ENCODE results near the gene SBK1. TPM values are rescaled to one million over a fixed set of nuclear protein-coding genes. Genes with fewer than 3 reads are reported as not detected.

The SBK1 gene
- total and polyA plus RNA-seq, 4 experiments from 2014 or later: 1.2 to 14.6 (median 13.7) TPM

GRCh38 chr16:28317040-28317880, 24.9 kb downstream of the SBK1 start:
- Mint-ChIP-seq H3K27ac (peak overlapping the region in 6 of 7 donors; percentile 41 to 88 (median 68)), H3K4me3 (peak overlapping the region in 5 of 8 donors; percentile 4 to 54 (median 48)), H3K4me1 (peaks cover 15 to 39% (median 18%) of the 10 kb centered on the region in 4 donors), H3K36me3 (peaks cover 14% of the 10 kb centered on the region in 2 donors), H3K27me3 (no peaks in the 10 kb centered on the region), H3K9me3 (no peaks in the 10 kb centered on the region)
- intact Hi-C loops (cut with micrococcal nuclease): loop anchor here (1.0 to 10.0 kb wide), 2 partner anchors 40 to 102 kb away; partner anchors contain the start of gene XPO6
- POLR2A ChIA-PET (ENCODE audit: partially characterized antibody): interaction anchor here (1.0 to 6.0 kb wide), 10 partner anchors 8 to 106 kb away, joined by 3 to 58 read pairs (median 4); partner anchors contain the start of gene SBK1
- Histone ChIP-seq H3K36me3 (ENCODE audit: insufficient read depth, low read length) (peaks cover 6% of the 10 kb centered on the region), H3K27me3 (ENCODE audit: insufficient read depth, low read length) (no peaks in the 10 kb centered on the region), H3K4me1 (ENCODE audit: insufficient read depth, low read length) (peaks cover 30% of the 10 kb centered on the region), H3K27ac (ENCODE audit: low read depth, low read length) (no peak overlapping the region), H3K9me3 (ENCODE audit: control insufficient read depth in 1 of 2, low read length in 2 of 2) (no peaks in the 10 kb centered on the region), H3K4me3 (ENCODE audit: low read length in 2 of 2) (no peak overlapping the region)
- CTCF ChIA-PET (ENCODE audit: partially characterized antibody): interaction anchor here (0.8 to 13.6 kb wide), 16 partner anchors 9 to 181 kb away, joined by 3 to 321 read pairs (median 5); partner anchors contain the start of gene SBK1
- DNase-seq: peak; percentile 58 to 72 (median 64)

GRCh38 chr16:28318042-28318744, 25.9 kb downstream of the SBK1 start:
- Mint-ChIP-seq H3K4me3 (no peak overlapping the region), H3K27ac (peak overlapping the region in 2 of 7 donors; percentile 45 to 70), H3K36me3 (peaks cover 15 to 16% of the 10 kb centered on the region in 2 donors), H3K9me3 (no peaks in the 10 kb centered on the region), H3K27me3 (no peaks in the 10 kb centered on the region), H3K4me1 (peaks cover 10 to 33% (median 13%) of the 10 kb centered on the region in 4 donors)
- H3K9me3 ChIP-seq (ENCODE audit: control insufficient read depth in 1 of 2, low read length in 2 of 2): no peaks in the 10 kb centered on the region
- H3K27me3 ChIP-seq (ENCODE audit: insufficient read depth, low read length): no peaks in the 10 kb centered on the region
- no peak for DNase-seq
- ChIA-PET POLR2A (ENCODE audit: partially characterized antibody) (interaction anchor here (0.8 to 6.0 kb wide), 7 partner anchors 9 to 107 kb away, joined by 3 to 58 read pairs (median 4); partner anchors contain the start of gene SBK1), CTCF (ENCODE audit: partially characterized antibody) (interaction anchor here (1.1 to 13.6 kb wide), 12 partner anchors 8 to 182 kb away, joined by 3 to 321 read pairs (median 5); partner anchors contain the start of gene SBK1)
- intact Hi-C loops (cut with micrococcal nuclease): loop anchor here (10.0 kb wide), 1 partner anchor 103 kb away; the partner anchor contains the start of gene XPO6
- H3K4me1 ChIP-seq (ENCODE audit: insufficient read depth, low read length): peaks cover 20% of the 10 kb centered on the region
- H3K4me3 ChIP-seq (ENCODE audit: low read length in 2 of 2): no peak overlapping the region
- peaks cover 6% of the 10 kb centered on the region for H3K36me3 ChIP-seq (ENCODE audit: insufficient read depth, low read length)
- H3K27ac ChIP-seq (ENCODE audit: low read depth, low read length): no peak overlapping the region

GRCh38 chr16:28319476-28320022, 27.2 kb downstream of the SBK1 start:
- H3K4me3 Mint-ChIP-seq: no peak overlapping the region
- no peaks in the 10 kb centered on the region for H3K9me3 ChIP-seq (ENCODE audit: control insufficient read depth in 1 of 2, low read length in 2 of 2)
- H3K36me3 ChIP-seq (ENCODE audit: insufficient read depth, low read length): peaks cover 6% of the 10 kb centered on the region
- peaks cover 10 to 22% (median 13%) of the 10 kb centered on the region in 4 donors for H3K4me1 Mint-ChIP-seq
- peaks cover 17% of the 10 kb centered on the region for H3K4me1 ChIP-seq (ENCODE audit: insufficient read depth, low read length)
- intact Hi-C loops (cut with micrococcal nuclease): loop anchor here (10.0 kb wide), 1 partner anchor 105 kb away; the partner anchor contains the start of gene XPO6
- no peaks in the 10 kb centered on the region for H3K27me3 ChIP-seq (ENCODE audit: insufficient read depth, low read length)
- ChIA-PET POLR2A (ENCODE audit: partially characterized antibody) (interaction anchor here (1.7 to 6.0 kb wide), 2 partner anchors 10 to 41 kb away, joined by 6 to 58 read pairs; no protein-coding TSS in a partner anchor), CTCF (ENCODE audit: partially characterized antibody) (interaction anchor here (1.5 to 13.6 kb wide), 5 partner anchors 10 to 47 kb away, joined by 3 to 321 read pairs (median 28); partner anchors contain the start of gene SBK1)
- peaks cover 15 to 16% of the 10 kb centered on the region in 2 donors for H3K36me3 Mint-ChIP-seq
- peak overlapping the region in 1 of 7 donors; percentile 17 for H3K27ac Mint-ChIP-seq
- H3K27ac ChIP-seq (ENCODE audit: low read depth, low read length): no peak overlapping the region
- no peak for DNase-seq
- no peak overlapping the region for H3K4me3 ChIP-seq (ENCODE audit: low read length in 2 of 2)
- no peaks in the 10 kb centered on the region for H3K9me3 Mint-ChIP-seq
- no peaks in the 10 kb centered on the region for H3K27me3 Mint-ChIP-seq

- H3K27me3 ChIP-seq (ENCODE audit: insufficient read depth, low read length): no peaks in the 10 kb centered on the region
- Mint-ChIP-seq H3K4me1 (peaks cover 9 to 18% (median 12%) of the 10 kb centered on the region in 4 donors), H3K4me3 (no peak overlapping the region), H3K27ac (no peak overlapping the region), H3K36me3 (peaks cover 15 to 16% of the 10 kb centered on the region in 2 donors), H3K27me3 (no peaks in the 10 kb centered on the region), H3K9me3 (no peaks in the 10 kb centered on the region)
- DNase-seq: no peak
- peaks cover 17% of the 10 kb centered on the region for H3K4me1 ChIP-seq (ENCODE audit: insufficient read depth, low read length)
- no peak overlapping the region for H3K4me3 ChIP-seq (ENCODE audit: low read length in 2 of 2)
- H3K9me3 ChIP-seq (ENCODE audit: control insufficient read depth in 1 of 2, low read length in 2 of 2): no peaks in the 10 kb centered on the region
- POLR2A ChIA-PET (ENCODE audit: partially characterized antibody): interaction anchor here (6.0 kb wide), 1 partner anchor 41 kb away, joined by 58 read pairs; no protein-coding TSS in a partner anchor
- intact Hi-C loops (cut with micrococcal nuclease): no loop called here
- no peak overlapping the region for H3K27ac ChIP-seq (ENCODE audit: low read depth, low read length)
- CTCF ChIA-PET (ENCODE audit: partially characterized antibody): interaction anchor here (2.3 to 13.6 kb wide), 3 partner anchors 10 to 39 kb away, joined by 7 to 321 read pairs (median 48); no protein-coding TSS in a partner anchor
- peaks cover 6% of the 10 kb centered on the region for H3K36me3 ChIP-seq (ENCODE audit: insufficient read depth, low read length)
Observed at GRCh38 chr16:28320023-28320561, 27.8 kb downstream of the SBK1 start.

- Mint-ChIP-seq H3K27ac (no peak overlapping the region), H3K27me3 (no peaks in the 10 kb centered on the region), H3K36me3 (peaks cover 15 to 16% of the 10 kb centered on the region in 2 donors), H3K4me3 (no peak overlapping the region), H3K4me1 (peaks cover 7 to 15% (median 9%) of the 10 kb centered on the region in 4 donors), H3K9me3 (no peaks in the 10 kb centered on the region)
- Histone ChIP-seq H3K9me3 (ENCODE audit: control insufficient read depth in 1 of 2, low read length in 2 of 2) (no peaks in the 10 kb centered on the region), H3K27me3 (ENCODE audit: insufficient read depth, low read length) (no peaks in the 10 kb centered on the region), H3K4me1 (ENCODE audit: insufficient read depth, low read length) (peaks cover 17% of the 10 kb centered on the region), H3K27ac (ENCODE audit: low read depth, low read length) (no peak overlapping the region), H3K4me3 (ENCODE audit: low read length in 2 of 2) (no peak overlapping the region), H3K36me3 (ENCODE audit: insufficient read depth, low read length) (peaks cover 6% of the 10 kb centered on the region)
- intact Hi-C loops (cut with micrococcal nuclease): no loop called here
- no peak for DNase-seq
- CTCF ChIA-PET (ENCODE audit: partially characterized antibody): interaction anchor here (13.6 kb wide), 1 partner anchor 40 kb away, joined by 321 read pairs; no protein-coding TSS in a partner anchor
- POLR2A ChIA-PET (ENCODE audit: partially characterized antibody): interaction anchor here (1.4 to 6.0 kb wide), 2 partner anchors 23 to 42 kb away, joined by 4 to 58 read pairs; no protein-coding TSS in a partner anchor
Observed at GRCh38 chr16:28320741-28321140, 28.4 kb downstream of the SBK1 start.

- peaks cover 15 to 16% of the 10 kb centered on the region in 2 donors for H3K36me3 Mint-ChIP-seq
- DNase-seq: peak in 2 of 5 donors; percentile 23 to 30
- H3K9me3 ChIP-seq (ENCODE audit: control insufficient read depth in 1 of 2, low read length in 2 of 2): no peaks in the 10 kb centered on the region
- H3K4me1 Mint-ChIP-seq: peaks cover 7 to 9% (median 8%) of the 10 kb centered on the region in 4 donors
- H3K27me3 ChIP-seq (ENCODE audit: insufficient read depth, low read length): no peaks in the 10 kb centered on the region
- H3K9me3 Mint-ChIP-seq: no peaks in the 10 kb centered on the region
- intact Hi-C loops (cut with micrococcal nuclease): no loop called here
- no peak overlapping the region for H3K4me3 Mint-ChIP-seq
- no peaks in the 10 kb centered on the region for H3K27me3 Mint-ChIP-seq
- no peak overlapping the region for H3K27ac ChIP-seq (ENCODE audit: low read depth, low read length)
- peaks cover 6% of the 10 kb centered on the region for H3K36me3 ChIP-seq (ENCODE audit: insufficient read depth, low read length)
- ChIA-PET CTCF (ENCODE audit: partially characterized antibody) (interaction anchor here (0.5 to 13.6 kb wide), 5 partner anchors 12 to 154 kb away, joined by 3 to 321 read pairs (median 5); no protein-coding TSS in a partner anchor), POLR2A (ENCODE audit: partially characterized antibody) (interaction anchor here (1.3 to 6.0 kb wide), 3 partner anchors 9 to 43 kb away, joined by 4 to 58 read pairs (median 4); no protein-coding TSS in a partner anchor)
- H3K4me3 ChIP-seq (ENCODE audit: low read length in 2 of 2): no peak overlapping the region
- peaks cover 8% of the 10 kb centered on the region for H3K4me1 ChIP-seq (ENCODE audit: insufficient read depth, low read length)
- H3K27ac Mint-ChIP-seq: no peak overlapping the region
Observed at GRCh38 chr16:28321700-28322411, 29.5 kb downstream of the SBK1 start.
